Esophagus (tissue), 2 donors: Measurements from ENCODE around the gene EYS. TPM values are rescaled to one million over a fixed set of nuclear protein-coding genes. Genes with fewer than 3 reads are reported as not detected.

Experiments
- H3K27ac ChIP-seq, 2 donors: one replicate each; pipeline ENCODE4 v1.5.1; 2013; ENCODE audit warnings: low read depth in 2 of 2, mild to moderate bottlenecking in 2 of 2, inconsistent platforms in 1 of 2, low read length in 1 of 2, moderate library complexity in 1 of 2
- H3K27me3 ChIP-seq, 2 donors: one replicate each; pipeline ENCODE4 v1.6.1; 2013; ENCODE audit warnings: low read length in 2 of 2, control low read depth in 1 of 2, mild to moderate bottlenecking in 1 of 2; ENCODE audit not compliant: insufficient read depth in 2 of 2, control insufficient read depth in 1 of 2
- H3K36me3 ChIP-seq, 2 donors: one replicate each; pipeline ENCODE4 v1.6.1; 2013; ENCODE audit warnings: low read length in 1 of 2; ENCODE audit not compliant: control insufficient read depth in 2 of 2, insufficient read depth in 2 of 2
- H3K4me1 ChIP-seq, 2 donors: one replicate each; pipeline ENCODE4 v1.6.1; 2013; ENCODE audit warnings: low read length in 1 of 2; ENCODE audit not compliant: control insufficient read depth in 2 of 2, insufficient read depth in 2 of 2
- H3K4me3 ChIP-seq, 2 donors: one replicate each; pipeline ENCODE4 v1.5.1; 2013; ENCODE audit warnings: low read length in 2 of 2, mild to moderate bottlenecking in 2 of 2, low read depth in 1 of 2, moderate library complexity in 1 of 2
- H3K9me3 ChIP-seq, 2 donors: one replicate each; pipeline ENCODE4 v1.6.1; 2013; ENCODE audit warnings: mild to moderate bottlenecking in 2 of 2, low read depth in 1 of 2, low read length in 1 of 2, moderate library complexity in 1 of 2; ENCODE audit not compliant: control insufficient read depth in 2 of 2, insufficient read depth in 1 of 2
- WGBS, 2 donors: extraction: QIAGEN DNeasy Blood & Tissue Kit; methylation state at CpG; one replicate each; pipeline ENCODE4 v1.1.7; 2013; 5-methylcytosine and 5-hydroxymethylcytosine counted together
- polyA plus RNA-seq, 2 donors: library from polyadenylated mRNA; stranded (reverse); fragments of 200-250 nt; gene quantifications; one replicate each; pipeline ENCODE4 v1.2.3, GENCODE V29; 2013
- donor health status: healthy with polysubstance abuse.
- donor health status: Bipolar disorder and iron deficiency.

Gene EYS
- polyA plus RNA-seq, 2 donors = not detected

DNA sequence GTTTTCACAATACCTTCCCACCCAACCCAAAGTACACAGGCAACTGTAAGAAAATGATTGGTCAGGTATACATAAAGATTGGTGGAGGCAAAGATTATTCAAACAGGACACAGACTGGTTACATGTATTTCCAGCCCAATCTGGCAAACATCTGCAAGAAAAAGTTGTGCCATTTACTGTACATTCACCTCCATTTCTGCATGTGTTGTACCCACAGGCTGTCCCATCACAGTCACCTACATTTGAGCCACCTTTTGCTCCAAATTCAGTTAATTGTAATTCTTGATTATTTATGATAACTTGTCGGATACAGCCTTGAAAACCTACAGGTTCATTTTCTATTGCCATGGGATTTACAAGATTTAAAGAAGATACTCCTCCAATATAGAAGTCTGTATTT lies 1985.8 kb downstream of the EYS start:
- 89 to 93% methylated on average over 1 of the region's 1 CpG for WGBS, 2 donors
- no peaks in the 10 kb centered on the region for H3K4me1 ChIP-seq

DNA sequence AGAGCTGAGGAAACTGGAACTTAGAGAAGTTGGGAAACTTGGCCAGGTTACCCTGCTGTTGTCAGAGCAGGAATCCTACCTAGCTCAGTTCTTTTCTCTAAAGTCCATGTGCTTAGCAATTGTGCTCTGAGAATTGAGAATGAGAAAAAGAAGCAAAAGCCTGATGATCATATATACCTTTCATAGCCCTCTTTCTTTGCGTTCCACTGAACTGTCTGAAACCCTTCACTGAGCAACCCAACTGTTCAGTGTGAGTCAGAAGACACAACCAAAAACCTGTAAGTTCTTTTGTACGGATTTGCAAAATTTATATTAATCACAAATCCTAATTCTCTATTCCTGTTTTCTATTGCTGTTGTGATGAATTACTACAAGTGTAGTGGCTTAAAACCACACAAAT lies 1990.9 kb downstream of the EYS start:
- WGBS, 2 donors = 91 to 97% methylated on average over 2 of the region's 2 CpGs

More for the DNA sequence above, 1985.8 kb downstream of the EYS start:
- H3K27ac ChIP-seq = no peak overlapping the region
- no peak overlapping the region for H3K4me3 ChIP-seq
- H3K27me3 ChIP-seq = no peaks in the 10 kb centered on the region
- H3K9me3 ChIP-seq = no peaks in the 10 kb centered on the region
- H3K36me3 ChIP-seq = no peaks in the 10 kb centered on the region

DNA sequence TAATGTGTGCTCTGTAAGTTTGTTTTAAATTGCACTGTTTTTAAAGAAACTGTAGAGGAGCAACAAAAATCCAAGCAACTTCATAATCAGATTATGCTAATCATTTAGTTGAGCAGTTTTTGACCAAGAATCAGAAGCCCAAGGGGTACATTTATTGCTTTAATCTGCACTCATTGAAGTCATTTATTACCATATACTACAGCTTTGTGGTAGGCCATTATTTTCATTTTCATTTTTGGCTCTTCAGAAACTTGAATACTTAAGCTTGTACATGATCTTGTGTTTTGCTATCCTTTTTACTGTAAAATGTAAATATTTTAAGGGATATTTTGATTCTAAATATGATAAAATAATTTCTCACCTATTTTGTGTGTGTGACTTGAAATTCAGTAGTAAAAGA lies 1992.9 kb downstream of the EYS start:
- Histone ChIP-seq H3K27ac (no peak overlapping the region), H3K9me3 (no peaks in the 10 kb centered on the region), H3K4me1 (no peaks in the 10 kb centered on the region), H3K27me3 (no peaks in the 10 kb centered on the region), H3K36me3 (peaks cover 0 to 18% of the 10 kb centered on the region in 2 donors), H3K4me3 (no peak overlapping the region)

More for the DNA sequence above, 1990.9 kb downstream of the EYS start:
- H3K27me3 ChIP-seq = no peaks in the 10 kb centered on the region
- no peaks in the 10 kb centered on the region for H3K4me1 ChIP-seq
- peaks cover 0 to 16% of the 10 kb centered on the region in 2 donors for H3K36me3 ChIP-seq
- H3K27ac ChIP-seq = no peak overlapping the region
- no peaks in the 10 kb centered on the region for H3K9me3 ChIP-seq
- H3K4me3 ChIP-seq = no peak overlapping the region

DNA sequence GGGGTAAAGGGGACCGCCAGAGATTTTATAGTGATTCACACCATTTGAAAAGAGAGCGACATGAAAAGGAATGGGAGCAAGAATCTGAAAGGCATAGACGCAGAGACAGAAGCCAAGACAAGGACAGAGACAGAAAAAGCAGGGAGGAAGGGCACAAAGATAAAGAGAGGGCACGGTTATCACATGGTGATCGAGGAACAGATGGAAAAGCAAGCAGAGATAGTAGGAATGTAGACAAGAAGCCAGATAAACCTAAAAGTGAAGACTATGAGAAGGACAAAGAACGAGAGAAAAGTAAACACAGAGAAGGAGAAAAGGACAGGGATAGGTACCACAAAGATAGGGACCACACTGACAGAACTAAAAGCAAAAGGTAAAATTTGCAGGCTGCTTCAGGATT lies 1993.7 kb downstream of the EYS start:
- Histone ChIP-seq H3K4me1 (no peaks in the 10 kb centered on the region), H3K9me3 (no peaks in the 10 kb centered on the region), H3K27me3 (no peaks in the 10 kb centered on the region), H3K36me3 (peaks cover 0 to 18% of the 10 kb centered on the region in 2 donors), H3K27ac (no peak overlapping the region), H3K4me3 (no peak overlapping the region)
- 91 to 92% methylated on average over 6 of the region's 6 CpGs for WGBS, 2 donors

DNA sequence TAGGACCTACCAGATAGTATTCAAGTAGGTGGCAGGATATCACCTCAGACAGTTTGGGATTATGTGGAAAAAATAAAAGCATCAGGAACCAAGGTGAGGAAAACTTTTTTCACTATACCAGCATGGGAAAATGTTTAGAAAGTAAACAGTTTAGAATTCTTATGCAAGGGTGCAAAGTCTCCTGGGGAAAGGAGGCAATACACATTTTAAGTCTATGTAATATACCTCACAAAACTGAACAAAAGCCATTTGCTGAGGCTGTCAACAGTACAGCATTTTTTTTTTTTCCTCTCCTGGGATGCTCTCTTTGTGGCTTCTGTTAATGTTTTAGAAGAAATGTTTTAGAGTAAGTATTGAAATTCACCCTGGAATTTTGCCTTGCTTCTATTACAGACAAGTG lies 1997.9 kb downstream of the EYS start:
- H3K4me3 ChIP-seq = no peak overlapping the region
- no peaks in the 10 kb centered on the region for H3K9me3 ChIP-seq
- peaks cover 0 to 20% of the 10 kb centered on the region in 2 donors for H3K36me3 ChIP-seq
- H3K27ac ChIP-seq = no peak overlapping the region
- H3K4me1 ChIP-seq = no peaks in the 10 kb centered on the region
- no peaks in the 10 kb centered on the region for H3K27me3 ChIP-seq

GRCh38 chr6:63708631-63709030 lies 1998.4 kb downstream of the EYS start:
- WGBS, 2 donors = 78 to 97% methylated on average over 1 of the region's 1 CpG
- H3K4me1 ChIP-seq = no peaks in the 10 kb centered on the region
- H3K4me3 ChIP-seq = no peak overlapping the region
- peaks cover 0 to 20% of the 10 kb centered on the region in 2 donors for H3K36me3 ChIP-seq
- no peaks in the 10 kb centered on the region for H3K27me3 ChIP-seq
- H3K27ac ChIP-seq = no peak overlapping the region
- H3K9me3 ChIP-seq = no peaks in the 10 kb centered on the region

- H3K9me3 ChIP-seq = no peaks in the 10 kb centered on the region
- H3K36me3 ChIP-seq = peaks cover 0 to 7% of the 10 kb centered on the region in 2 donors
- 57 to 66% methylated on average over 2 of the region's 2 CpGs for WGBS, 2 donors
- no peaks in the 10 kb centered on the region for H3K4me1 ChIP-seq
- no peak overlapping the region for H3K4me3 ChIP-seq
- no peak overlapping the region for H3K27ac ChIP-seq
- H3K27me3 ChIP-seq = no peaks in the 10 kb centered on the region
Observed at GRCh38 chr6:63706630-63707029, 2000.4 kb downstream of the EYS start.

DNA sequence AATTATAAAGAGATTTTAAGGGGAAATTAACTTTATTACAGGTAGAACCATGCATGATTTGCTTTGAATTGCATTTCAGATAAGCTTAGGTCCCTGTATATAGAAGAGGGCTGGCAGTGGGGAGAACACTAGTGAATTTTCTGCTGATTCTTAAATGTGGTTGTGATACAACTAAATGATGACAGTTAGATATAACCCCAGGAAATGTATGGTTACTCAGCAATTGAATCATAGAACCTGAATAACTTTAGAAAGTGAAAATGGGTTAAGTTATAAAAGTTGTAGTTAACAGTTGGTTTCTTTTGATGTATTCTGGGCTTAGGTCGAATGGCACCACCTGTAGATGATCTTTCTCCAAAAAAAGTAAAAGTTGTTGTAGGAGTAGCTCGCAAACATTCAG lies 2001.3 kb downstream of the EYS start:
- H3K27ac ChIP-seq = no peak overlapping the region
- 85 to 89% methylated on average over 2 of the region's 2 CpGs for WGBS, 2 donors
- H3K9me3 ChIP-seq = no peaks in the 10 kb centered on the region
- H3K4me3 ChIP-seq = no peak overlapping the region
- no peaks in the 10 kb centered on the region for H3K27me3 ChIP-seq
- peaks cover 0 to 3% of the 10 kb centered on the region in 2 donors for H3K36me3 ChIP-seq
- H3K4me1 ChIP-seq = no peaks in the 10 kb centered on the region

DNA sequence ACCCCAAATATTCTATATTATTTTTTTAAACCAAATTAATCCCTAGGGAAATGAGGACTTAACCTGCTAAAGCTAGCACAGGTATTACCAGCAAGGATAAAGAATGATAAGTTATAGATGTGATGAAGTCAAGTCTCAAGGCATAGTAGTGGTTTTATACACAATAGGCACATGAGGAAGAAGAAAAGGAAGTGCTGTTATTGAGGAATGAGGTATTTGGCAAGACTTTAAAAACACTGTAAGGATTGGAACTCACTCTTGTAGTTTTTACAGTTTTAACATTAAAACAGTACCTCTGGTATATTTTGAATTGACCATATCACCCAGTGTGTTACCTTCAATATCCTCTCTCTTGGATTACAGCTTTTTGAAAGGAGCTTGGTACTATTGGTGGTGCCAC lies 2016.8 kb downstream of the EYS start:
- H3K4me3 ChIP-seq = no peak overlapping the region
- H3K27me3 ChIP-seq = no peaks in the 10 kb centered on the region
- no peaks in the 10 kb centered on the region for H3K9me3 ChIP-seq
- no peaks in the 10 kb centered on the region for H3K36me3 ChIP-seq
- no peaks in the 10 kb centered on the region for H3K4me1 ChIP-seq
- H3K27ac ChIP-seq = no peak overlapping the region

DNA sequence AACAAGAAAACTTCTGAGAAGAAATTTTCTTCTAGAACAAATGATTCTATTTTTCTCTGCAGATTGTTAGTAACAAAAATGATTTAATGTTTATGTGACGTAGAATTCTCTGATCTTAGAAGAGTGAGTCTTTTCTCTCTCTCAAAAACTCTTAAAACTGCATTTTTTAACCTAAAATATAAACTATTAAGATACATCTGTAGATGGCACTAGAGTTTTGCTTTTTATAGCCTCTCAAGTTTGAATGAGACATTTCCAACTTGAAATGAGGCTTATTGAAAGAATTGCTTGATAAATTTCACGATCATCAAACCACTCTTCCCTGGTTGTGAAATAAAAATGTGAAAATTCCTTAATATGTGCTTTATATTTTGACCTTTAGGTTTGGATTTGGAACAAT lies 2017.6 kb downstream of the EYS start:
- no peaks in the 10 kb centered on the region for H3K27me3 ChIP-seq
- 92% methylated on average over 2 of the region's 2 CpGs for WGBS, 2 donors
- no peaks in the 10 kb centered on the region for H3K9me3 ChIP-seq
- H3K4me3 ChIP-seq = no peak overlapping the region
- H3K4me1 ChIP-seq = no peaks in the 10 kb centered on the region
- no peaks in the 10 kb centered on the region for H3K36me3 ChIP-seq
- no peak overlapping the region for H3K27ac ChIP-seq
